Measurements from ENCODE around the gene SEC22B.
"Not testable (repeated sequence)": the region's sequence is repeated elsewhere in the genome, so short reads cannot be mapped to it uniquely, and the experiment has no call there.

DNA sequence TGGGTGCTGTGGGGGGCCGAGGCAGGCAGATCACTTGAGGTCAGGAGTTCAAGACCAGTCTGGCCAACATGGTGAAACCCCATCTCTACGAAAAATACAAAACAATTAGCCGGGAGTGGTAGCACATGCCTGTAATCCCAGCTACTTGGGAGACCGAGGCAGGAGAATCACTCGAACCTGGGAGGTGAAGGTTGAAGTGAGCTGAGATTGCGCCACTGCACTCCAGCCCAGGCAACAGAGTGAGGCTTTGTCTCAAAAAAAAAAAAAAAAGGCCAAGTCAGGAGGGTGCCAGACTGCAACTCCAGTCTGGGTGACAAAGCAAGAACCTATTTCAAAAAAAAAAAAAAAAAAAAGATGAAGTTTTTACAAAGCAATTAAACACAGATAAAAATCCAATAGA lies 50.1 kb downstream of the SEC22B start:
- not testable (repeated sequence) for TF ChIP-seq CTCF, POLR2A (IDR thresholded peaks at IDR 0.05)

All from adrenal gland (tissue), 5 donors.